ENCODE data around the gene SAMHD1.

DNA sequence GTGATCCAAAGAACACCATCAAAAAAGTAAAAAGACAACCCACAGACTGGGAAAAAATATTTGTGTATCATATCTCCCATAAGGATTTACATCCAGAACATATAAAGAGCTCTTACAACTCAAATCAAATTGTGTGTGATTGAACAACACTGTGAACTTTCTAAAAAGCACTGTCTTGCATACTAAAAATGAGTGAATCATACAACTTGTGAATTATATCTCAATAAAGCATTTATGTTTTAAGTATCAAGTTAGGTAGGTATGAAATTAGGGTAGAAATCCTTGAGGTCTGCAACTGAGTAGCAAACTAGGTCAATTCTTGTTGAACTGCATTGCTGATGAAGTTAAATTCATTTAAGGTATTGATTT, 14.1 kb downstream of the SAMHD1 start:
- TF ChIP-seq, protein P1, sequence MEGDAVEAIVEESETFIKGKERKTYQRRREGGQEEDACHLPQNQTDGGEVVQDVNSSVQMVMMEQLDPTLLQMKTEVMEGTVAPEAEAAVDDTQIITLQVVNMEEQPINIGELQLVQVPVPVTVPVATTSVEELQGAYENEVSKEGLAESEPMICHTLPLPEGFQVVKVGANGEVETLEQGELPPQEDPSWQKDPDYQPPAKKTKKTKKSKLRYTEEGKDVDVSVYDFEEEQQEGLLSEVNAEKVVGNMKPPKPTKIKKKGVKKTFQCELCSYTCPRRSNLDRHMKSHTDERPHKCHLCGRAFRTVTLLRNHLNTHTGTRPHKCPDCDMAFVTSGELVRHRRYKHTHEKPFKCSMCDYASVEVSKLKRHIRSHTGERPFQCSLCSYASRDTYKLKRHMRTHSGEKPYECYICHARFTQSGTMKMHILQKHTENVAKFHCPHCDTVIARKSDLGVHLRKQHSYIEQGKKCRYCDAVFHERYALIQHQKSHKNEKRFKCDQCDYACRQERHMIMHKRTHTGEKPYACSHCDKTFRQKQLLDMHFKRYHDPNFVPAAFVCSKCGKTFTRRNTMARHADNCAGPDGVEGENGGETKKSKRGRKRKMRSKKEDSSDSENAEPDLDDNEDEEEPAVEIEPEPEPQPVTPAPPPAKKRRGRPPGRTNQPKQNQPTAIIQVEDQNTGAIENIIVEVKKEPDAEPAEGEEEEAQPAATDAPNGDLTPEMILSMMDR (IDR thresholded peaks at IDR 0.05), result no peak
- no peak for TF ChIP-seq POLR2A (IDR thresholded peaks at IDR 0.05)
